Measurements from ENCODE around the gene DUSP1.
A peak's percentile ranks its signal among the peaks of the same experiment; 100 is the strongest.

DUSP1 gene

GRCh38 chr5:172802567-172803176 is 31.7 kb upstream of the DUSP1 start:
- Mint-ChIP-seq H3K4me1 (peaks cover 12% of the 10 kb centered on the region), H3K36me3 (no peaks in the 10 kb centered on the region), H3K27ac (no peak overlapping the region), H3K27me3 (no peaks in the 10 kb centered on the region), H3K4me3 (no peak overlapping the region), H3K9me3 (peaks cover 2% of the 10 kb centered on the region)
- DNase-seq (ENCODE audit: low spot score in 2 of 2) (no peak), ATAC-seq (ENCODE audit: low read depth) (no peak)

- DNase-seq (ENCODE audit: low spot score in 2 of 2) (no peak), ATAC-seq (ENCODE audit: low read depth) (no peak)
- Mint-ChIP-seq H3K4me1 (peaks cover 8% of the 10 kb centered on the region), H3K27me3 (no peaks in the 10 kb centered on the region), H3K9me3 (peaks cover 2% of the 10 kb centered on the region), H3K27ac (no peak overlapping the region), H3K36me3 (no peaks in the 10 kb centered on the region), H3K4me3 (no peak overlapping the region)
These were observed 31.1 kb upstream of the DUSP1 start for GRCh38 chr5:172802112-172802511.

GRCh38 chr5:172801179-172801671 is 30.2 kb upstream of the DUSP1 start:
- Mint-ChIP-seq H3K27me3 (peaks cover 2% of the 10 kb centered on the region), H3K4me1 (peaks cover 6% of the 10 kb centered on the region), H3K27ac (no peak overlapping the region), H3K4me3 (no peak overlapping the region), H3K9me3 (peaks cover 2% of the 10 kb centered on the region), H3K36me3 (no peaks in the 10 kb centered on the region)
- ATAC-seq (ENCODE audit: low read depth) (no peak), DNase-seq (ENCODE audit: low spot score in 2 of 2) (no peak)

- peaks cover 6% of the 10 kb centered on the region for H3K4me1 Mint-ChIP-seq
- H3K4me3 Mint-ChIP-seq, result no peak overlapping the region
- H3K27ac Mint-ChIP-seq, result no peak overlapping the region
- ATAC-seq (ENCODE audit: low read depth) (peak; percentile 15), DNase-seq (ENCODE audit: low spot score in 2 of 2) (no peak)
- H3K9me3 Mint-ChIP-seq, result peaks cover 2% of the 10 kb centered on the region
- peaks cover 2% of the 10 kb centered on the region for H3K27me3 Mint-ChIP-seq
- H3K36me3 Mint-ChIP-seq, result no peaks in the 10 kb centered on the region
These were observed 29.1 kb upstream of the DUSP1 start for GRCh38 chr5:172800088-172800551.

GRCh38 chr5:172799416-172799815 is 28.4 kb upstream of the DUSP1 start:
- no peak for ATAC-seq (ENCODE audit: low read depth)
- no peaks in the 10 kb centered on the region for H3K36me3 Mint-ChIP-seq
- H3K27ac Mint-ChIP-seq, result no peak overlapping the region
- H3K27me3 Mint-ChIP-seq, result peaks cover 2% of the 10 kb centered on the region
- DNase-seq (ENCODE audit: low spot score in 2 of 2), result no peak
- peaks cover 6% of the 10 kb centered on the region for H3K4me1 Mint-ChIP-seq
- no peak overlapping the region for H3K4me3 Mint-ChIP-seq
- H3K9me3 Mint-ChIP-seq, result no peaks in the 10 kb centered on the region

- peaks cover 3% of the 10 kb centered on the region for H3K36me3 Mint-ChIP-seq
- H3K27ac Mint-ChIP-seq, result no peak overlapping the region
- no peak for ATAC-seq (ENCODE audit: low read depth)
- H3K9me3 Mint-ChIP-seq, result peaks cover 2% of the 10 kb centered on the region
- DNase-seq (ENCODE audit: low spot score in 2 of 2), result no peak
- H3K4me1 Mint-ChIP-seq, result peaks cover 6% of the 10 kb centered on the region
- H3K4me3 Mint-ChIP-seq, result no peak overlapping the region
- peaks cover 2% of the 10 kb centered on the region for H3K27me3 Mint-ChIP-seq
These were observed 27.6 kb upstream of the DUSP1 start for GRCh38 chr5:172798422-172799215.

GRCh38 chr5:172797771-172798191 is 26.8 kb upstream of the DUSP1 start:
- Mint-ChIP-seq H3K27me3 (peaks cover 2% of the 10 kb centered on the region), H3K4me1 (peaks cover 6% of the 10 kb centered on the region), H3K9me3 (peaks cover 2% of the 10 kb centered on the region), H3K4me3 (no peak overlapping the region), H3K27ac (no peak overlapping the region), H3K36me3 (peaks cover 4% of the 10 kb centered on the region)
- ATAC-seq (ENCODE audit: low read depth), result peak; percentile 27
- DNase-seq (ENCODE audit: low spot score in 2 of 2), result no peak

- Mint-ChIP-seq H3K4me3 (no peak overlapping the region), H3K27me3 (peaks cover 2% of the 10 kb centered on the region), H3K9me3 (peaks cover 2% of the 10 kb centered on the region), H3K27ac (no peak overlapping the region), H3K36me3 (peaks cover 4% of the 10 kb centered on the region), H3K4me1 (peaks cover 6% of the 10 kb centered on the region)
- DNase-seq (ENCODE audit: low spot score in 2 of 2) (no peak), ATAC-seq (ENCODE audit: low read depth) (no peak)
These were observed 25.3 kb upstream of the DUSP1 start for GRCh38 chr5:172796306-172796705.

- Mint-ChIP-seq H3K27me3 (peaks cover 2% of the 10 kb centered on the region), H3K9me3 (peaks cover 2% of the 10 kb centered on the region), H3K36me3 (peaks cover 4% of the 10 kb centered on the region), H3K27ac (no peak overlapping the region), H3K4me3 (no peak overlapping the region), H3K4me1 (peaks cover 6% of the 10 kb centered on the region)
- no peak for DNase-seq (ENCODE audit: low spot score in 2 of 2)
- no peak for ATAC-seq (ENCODE audit: low read depth)
These were observed 24.5 kb upstream of the DUSP1 start for GRCh38 chr5:172795318-172795977.

- no peak for DNase-seq (ENCODE audit: low spot score in 2 of 2)
- peak; percentile 53 for ATAC-seq (ENCODE audit: low read depth)
- Mint-ChIP-seq H3K36me3 (peaks cover 4% of the 10 kb centered on the region), H3K27ac (no peak overlapping the region), H3K4me3 (no peak overlapping the region), H3K9me3 (peaks cover 2% of the 10 kb centered on the region), H3K4me1 (peaks cover 3% of the 10 kb centered on the region), H3K27me3 (peaks cover 2% of the 10 kb centered on the region)
These were observed 22.8 kb upstream of the DUSP1 start for GRCh38 chr5:172793577-172794488.

- peaks cover 2% of the 10 kb centered on the region for H3K9me3 Mint-ChIP-seq
- peaks cover 2% of the 10 kb centered on the region for H3K27me3 Mint-ChIP-seq
- H3K36me3 Mint-ChIP-seq, result peaks cover 4% of the 10 kb centered on the region
- no peak overlapping the region for H3K4me3 Mint-ChIP-seq
- no peak for ATAC-seq (ENCODE audit: low read depth)
- peaks cover 3% of the 10 kb centered on the region for H3K4me1 Mint-ChIP-seq
- no peak overlapping the region for H3K27ac Mint-ChIP-seq
- DNase-seq (ENCODE audit: low spot score in 2 of 2), result no peak
These were observed 21.9 kb upstream of the DUSP1 start for GRCh38 chr5:172792701-172793570.

GRCh38 chr5:172791726-172792445 is 20.9 kb upstream of the DUSP1 start:
- no peak overlapping the region for H3K4me3 Mint-ChIP-seq
- H3K4me1 Mint-ChIP-seq, result no peaks in the 10 kb centered on the region
- H3K36me3 Mint-ChIP-seq, result peaks cover 4% of the 10 kb centered on the region
- no peak for DNase-seq (ENCODE audit: low spot score in 2 of 2)
- H3K27ac Mint-ChIP-seq, result no peak overlapping the region
- peaks cover 2% of the 10 kb centered on the region for H3K9me3 Mint-ChIP-seq
- H3K27me3 Mint-ChIP-seq, result peaks cover 2% of the 10 kb centered on the region
- no peak for ATAC-seq (ENCODE audit: low read depth)

Measured in memory B cell (primary cell).